Measurements from ENCODE around the gene CPTP. TPM values are rescaled to one million over a fixed set of nuclear protein-coding genes. Genes with fewer than 3 reads are reported as not detected.

Gene CPTP
- total RNA-seq, 1 donor from 2014 or later, result 1.0 TPM

GRCh38 chr1:1340185-1340584, 15.6 kb downstream of the CPTP start:
- Mint-ChIP-seq H3K36me3 (peaks cover 10% of the 10 kb centered on the region), H3K9me3 (no peaks in the 10 kb centered on the region), H3K27ac (no peak overlapping the region), H3K27me3 (ENCODE audit: insufficient read depth, low read depth) (peaks cover 2% of the 10 kb centered on the region), H3K4me3 (no peak overlapping the region), H3K4me1 (no peaks in the 10 kb centered on the region)
- H4K20me1 ChIP-seq (ENCODE audit: low read depth), result peaks cover 48% of the 10 kb centered on the region
- no peaks in the 10 kb centered on the region for H3K27me3 ChIP-seq
- H3K4me3 ChIP-seq, result no peak overlapping the region
- H3K36me3 ChIP-seq, result no peaks in the 10 kb centered on the region
- H3K4me2 ChIP-seq, result no peak overlapping the region
- no peak for DNase-seq (ENCODE audit: low spot score)
- H2AFZ ChIP-seq (replicated peaks), result no peak overlapping the region
- no peaks in the 10 kb centered on the region for H3K4me1 ChIP-seq
- peaks cover 9% of the 10 kb centered on the region for H3F3A ChIP-seq (ENCODE audit: low read depth)
- TF ChIP-seq EZH2phosphoT487 (IDR thresholded peaks at IDR 0.05) (no peak), EZH2 (IDR thresholded peaks at IDR 0.05) (no peak), CTCF (IDR thresholded peaks at IDR 0.05) (no peak)
- H3K9ac ChIP-seq, result no peak overlapping the region
- no peak overlapping the region for H3K27ac ChIP-seq
- peaks cover 12% of the 10 kb centered on the region for H3K79me2 ChIP-seq (ENCODE audit: low read depth)
- H3K9me3 ChIP-seq (ENCODE audit: low read depth), result no peaks in the 10 kb centered on the region

DNA sequence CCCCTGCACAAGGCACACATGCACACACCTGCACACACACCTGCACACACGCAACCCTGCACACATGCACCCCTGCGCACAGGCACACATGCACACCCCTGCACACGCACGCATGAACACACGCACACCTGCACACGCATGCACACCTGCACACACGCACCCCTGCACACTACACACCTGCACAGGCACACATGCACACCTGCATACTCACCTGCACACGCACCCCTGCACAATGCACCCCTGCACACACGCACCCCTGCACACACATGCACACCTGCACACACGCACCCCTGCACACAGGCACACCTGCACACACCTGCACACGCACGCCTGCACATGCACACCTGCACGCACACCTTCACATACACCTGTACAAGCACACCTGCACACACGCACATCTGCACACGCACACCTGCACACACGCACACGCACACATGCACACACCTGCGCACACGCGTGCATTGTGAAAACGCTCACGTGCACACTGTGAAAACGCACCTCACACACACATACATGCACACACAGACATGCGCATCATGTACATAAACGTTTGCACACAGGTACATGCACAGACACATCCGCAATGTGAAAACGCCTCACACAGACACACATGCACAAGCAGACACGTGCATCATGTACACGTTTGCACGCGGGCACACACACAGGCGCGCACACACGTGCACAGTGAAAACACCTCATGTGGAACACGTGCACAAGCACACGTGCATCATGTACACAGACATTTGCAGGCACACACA, 16.4 kb downstream of the CPTP start:
- Histone ChIP-seq H2AFZ (replicated peaks) (no peak overlapping the region), H3K27ac (no peak overlapping the region), H3K36me3 (no peaks in the 10 kb centered on the region), H3K9me3 (ENCODE audit: low read depth) (no peaks in the 10 kb centered on the region), H4K20me1 (ENCODE audit: low read depth) (peaks cover 48% of the 10 kb centered on the region), H3F3A (ENCODE audit: low read depth) (peaks cover 5% of the 10 kb centered on the region), H3K4me3 (no peak overlapping the region), H3K9ac (no peak overlapping the region), H3K27me3 (no peaks in the 10 kb centered on the region), H3K4me2 (no peak overlapping the region), H3K4me1 (no peaks in the 10 kb centered on the region), H3K79me2 (ENCODE audit: low read depth) (peaks cover 17% of the 10 kb centered on the region)
- H3K9me3 Mint-ChIP-seq, result no peaks in the 10 kb centered on the region
- H3K27ac Mint-ChIP-seq, result no peak overlapping the region
- peaks cover 2% of the 10 kb centered on the region for H3K27me3 Mint-ChIP-seq (ENCODE audit: insufficient read depth, low read depth)
- H3K36me3 Mint-ChIP-seq, result peaks cover 10% of the 10 kb centered on the region
- peak overlapping the region; percentile 52 for H3K4me3 Mint-ChIP-seq
- DNase-seq (ENCODE audit: low spot score), result no peak
- TF ChIP-seq CTCF (IDR thresholded peaks at IDR 0.05), result no peak
- no peak for TF ChIP-seq EZH2 (IDR thresholded peaks at IDR 0.05)
- TF ChIP-seq EZH2phosphoT487 (IDR thresholded peaks at IDR 0.05), result no peak
- H3K4me1 Mint-ChIP-seq, result no peaks in the 10 kb centered on the region

DNA sequence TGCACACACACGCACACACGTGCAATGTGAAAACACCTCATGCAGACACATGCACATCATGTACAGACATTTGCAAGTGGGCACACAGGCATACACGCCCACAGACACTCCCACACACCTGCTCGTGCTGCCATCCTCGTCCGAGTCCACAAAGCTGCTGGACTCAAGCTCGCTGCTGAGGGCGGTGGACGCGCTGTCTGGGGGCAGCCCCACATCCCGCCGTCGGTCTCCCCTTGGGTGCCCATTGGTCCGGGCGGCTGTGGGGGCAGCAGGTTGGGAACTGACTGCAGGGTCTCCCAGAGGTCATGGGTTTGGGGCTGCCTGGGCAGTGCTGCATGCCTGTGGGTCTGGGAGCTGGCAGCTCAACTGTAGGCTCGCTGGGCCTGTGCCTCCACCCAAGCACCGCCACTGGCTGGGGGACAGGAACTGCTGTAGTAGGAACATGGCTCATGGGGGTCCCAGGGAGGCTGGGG, 17.0 kb downstream of the CPTP start:
- TF ChIP-seq EZH2 (IDR thresholded peaks at IDR 0.05) (no peak), CTCF (IDR thresholded peaks at IDR 0.05) (no peak), EZH2phosphoT487 (IDR thresholded peaks at IDR 0.05) (no peak)
- H3K27ac ChIP-seq, result no peak overlapping the region
- H3K79me2 ChIP-seq (ENCODE audit: low read depth), result peaks cover 24% of the 10 kb centered on the region
- no peak for DNase-seq (ENCODE audit: low spot score)
- no peak overlapping the region for H3K4me2 ChIP-seq
- H3K27me3 Mint-ChIP-seq (ENCODE audit: insufficient read depth, low read depth), result peaks cover 2% of the 10 kb centered on the region
- H3K4me1 Mint-ChIP-seq, result no peaks in the 10 kb centered on the region
- peaks cover 10% of the 10 kb centered on the region for H3K36me3 Mint-ChIP-seq
- H3K36me3 ChIP-seq, result no peaks in the 10 kb centered on the region
- H3K9ac ChIP-seq, result no peak overlapping the region
- no peak overlapping the region for H3K4me3 Mint-ChIP-seq
- H3K4me3 ChIP-seq, result no peak overlapping the region
- H3K4me1 ChIP-seq, result no peaks in the 10 kb centered on the region
- no peak overlapping the region for H3K27ac Mint-ChIP-seq
- no peak overlapping the region for H2AFZ ChIP-seq (replicated peaks)
- H3F3A ChIP-seq (ENCODE audit: low read depth), result peaks cover 5% of the 10 kb centered on the region
- no peaks in the 10 kb centered on the region for H3K9me3 ChIP-seq (ENCODE audit: low read depth)
- no peaks in the 10 kb centered on the region for H3K9me3 Mint-ChIP-seq
- H4K20me1 ChIP-seq (ENCODE audit: low read depth), result peaks cover 51% of the 10 kb centered on the region
- no peaks in the 10 kb centered on the region for H3K27me3 ChIP-seq

All from neural progenitor cell (in vitro differentiated cells).